GM12878 (cell line): ENCODE results near the gene TDRD7.

Experiments used
- CTCF ChIP-seq, 3 experiments: IDR thresholded peaks in 2 of 3; conservative IDR thresholded peaks in 1 of 3; 2 replicates each; pipeline ENCODE4 v1.5.1; 2011; ENCODE audit warnings: low read depth in 3 of 3, low read length in 3 of 3, mild to moderate bottlenecking in 3 of 3, control low read depth in 2 of 3, moderate library complexity in 2 of 3, inconsistent platforms in 1 of 3, mixed read lengths in 1 of 3; ENCODE audit not compliant: control insufficient read depth in 2 of 3, insufficient read depth in 1 of 3; ENCODE audit errors: extremely low read depth in 1 of 3
- GABPA ChIP-seq: IDR thresholded peaks from 2 replicates; pipeline ENCODE4 v1.6.1; 2014; ENCODE audit warnings: antibody characterized with exemption, low read depth, mild to moderate bottlenecking, inconsistent platforms
- SP1 ChIP-seq: IDR thresholded peaks from one replicate; pipeline ENCODE4 v1.6.1; 2011; ENCODE audit warnings: low read depth, low read length

GRCh38 chr9:97382099-97382718 is 29.7 kb upstream of the TDRD7 start:
- TF ChIP-seq GABPA (no peak), CTCF (IDR thresholded peaks at IDR 0.05 in 2 of 3, conservative IDR thresholded peaks at IDR 0.05 in 1 of 3; ENCODE audit: control insufficient read depth in 2 of 3, extremely low read depth in 1 of 3, insufficient read depth in 1 of 3, low read depth in 3 of 3, low read length in 3 of 3) (no peak), SP1 (no peak)
